ENCODE measurements around the gene COL4A2. TPM values are rescaled to one million over a fixed set of nuclear protein-coding genes. Genes with fewer than 3 reads are reported as not detected.
A peak's percentile ranks its signal among the peaks of the same experiment; 100 is the strongest.

Gene COL4A2
- total and polyA plus RNA-seq, 9 donors: 59.5 to 171 (median 136) TPM

GRCh38 chr13:110533771-110534670 is 226.9 kb downstream of the COL4A2 start:
- no peaks in the 10 kb centered on the region for H3K9me3 ChIP-seq
- H3K4me3 ChIP-seq: no peak overlapping the region
- H3K27ac ChIP-seq: no peak overlapping the region
- H3K4me1 ChIP-seq (ENCODE audit: insufficient read depth): peaks cover 14% of the 10 kb centered on the region
- intact Hi-C loops (cut with DNase I): no loop called here
- WGBS, 3 donors: 85 to 91% (median 88%) methylated on average over 16 of the region's 16 CpGs
- H3K27me3 ChIP-seq: no peaks in the 10 kb centered on the region
- H3K36me3 ChIP-seq: no peaks in the 10 kb centered on the region
- TF ChIP-seq EP300 (IDR thresholded peaks at IDR 0.05) (no peak), POLR2A (IDR thresholded peaks at IDR 0.05) (no peak)
- TF ChIP-seq, protein P1, sequence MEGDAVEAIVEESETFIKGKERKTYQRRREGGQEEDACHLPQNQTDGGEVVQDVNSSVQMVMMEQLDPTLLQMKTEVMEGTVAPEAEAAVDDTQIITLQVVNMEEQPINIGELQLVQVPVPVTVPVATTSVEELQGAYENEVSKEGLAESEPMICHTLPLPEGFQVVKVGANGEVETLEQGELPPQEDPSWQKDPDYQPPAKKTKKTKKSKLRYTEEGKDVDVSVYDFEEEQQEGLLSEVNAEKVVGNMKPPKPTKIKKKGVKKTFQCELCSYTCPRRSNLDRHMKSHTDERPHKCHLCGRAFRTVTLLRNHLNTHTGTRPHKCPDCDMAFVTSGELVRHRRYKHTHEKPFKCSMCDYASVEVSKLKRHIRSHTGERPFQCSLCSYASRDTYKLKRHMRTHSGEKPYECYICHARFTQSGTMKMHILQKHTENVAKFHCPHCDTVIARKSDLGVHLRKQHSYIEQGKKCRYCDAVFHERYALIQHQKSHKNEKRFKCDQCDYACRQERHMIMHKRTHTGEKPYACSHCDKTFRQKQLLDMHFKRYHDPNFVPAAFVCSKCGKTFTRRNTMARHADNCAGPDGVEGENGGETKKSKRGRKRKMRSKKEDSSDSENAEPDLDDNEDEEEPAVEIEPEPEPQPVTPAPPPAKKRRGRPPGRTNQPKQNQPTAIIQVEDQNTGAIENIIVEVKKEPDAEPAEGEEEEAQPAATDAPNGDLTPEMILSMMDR (IDR thresholded peaks at IDR 0.05): no peak
- DNase-seq: no peak

DNA sequence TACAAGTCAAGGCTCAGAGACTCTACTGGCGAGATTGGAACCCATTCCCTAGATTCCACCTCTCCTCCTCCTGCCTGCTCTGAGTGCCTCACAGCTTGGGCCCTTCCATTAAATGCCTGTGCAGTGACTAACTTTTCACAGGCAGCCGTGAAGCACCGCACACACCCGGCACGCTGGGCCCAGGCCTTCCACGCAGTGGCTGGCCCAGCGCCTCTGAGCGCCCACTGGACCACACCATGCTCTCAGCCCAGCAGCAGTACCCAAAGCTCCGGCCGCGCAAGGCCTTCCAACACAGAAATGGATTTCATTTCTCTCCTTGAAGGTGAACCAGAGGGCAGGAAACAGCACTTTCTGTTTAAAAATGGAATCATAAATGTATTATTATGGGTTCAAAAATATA is 228.4 kb downstream of the COL4A2 start:
- Histone ChIP-seq H3K27ac (no peak overlapping the region), H3K4me1 (ENCODE audit: insufficient read depth) (peaks cover 12% of the 10 kb centered on the region), H3K27me3 (no peaks in the 10 kb centered on the region), H3K4me3 (no peak overlapping the region), H3K9me3 (no peaks in the 10 kb centered on the region), H3K36me3 (no peaks in the 10 kb centered on the region)
- WGBS, 3 donors: 96 to 97% (median 96%) methylated on average over 11 of the region's 11 CpGs
- intact Hi-C loops (cut with DNase I): no loop called here
- TF ChIP-seq, protein P1 (IDR thresholded peaks at IDR 0.05): no peak
- TF ChIP-seq EP300 (IDR thresholded peaks at IDR 0.05) (no peak), POLR2A (IDR thresholded peaks at IDR 0.05) (no peak)
- no peak for DNase-seq

DNA sequence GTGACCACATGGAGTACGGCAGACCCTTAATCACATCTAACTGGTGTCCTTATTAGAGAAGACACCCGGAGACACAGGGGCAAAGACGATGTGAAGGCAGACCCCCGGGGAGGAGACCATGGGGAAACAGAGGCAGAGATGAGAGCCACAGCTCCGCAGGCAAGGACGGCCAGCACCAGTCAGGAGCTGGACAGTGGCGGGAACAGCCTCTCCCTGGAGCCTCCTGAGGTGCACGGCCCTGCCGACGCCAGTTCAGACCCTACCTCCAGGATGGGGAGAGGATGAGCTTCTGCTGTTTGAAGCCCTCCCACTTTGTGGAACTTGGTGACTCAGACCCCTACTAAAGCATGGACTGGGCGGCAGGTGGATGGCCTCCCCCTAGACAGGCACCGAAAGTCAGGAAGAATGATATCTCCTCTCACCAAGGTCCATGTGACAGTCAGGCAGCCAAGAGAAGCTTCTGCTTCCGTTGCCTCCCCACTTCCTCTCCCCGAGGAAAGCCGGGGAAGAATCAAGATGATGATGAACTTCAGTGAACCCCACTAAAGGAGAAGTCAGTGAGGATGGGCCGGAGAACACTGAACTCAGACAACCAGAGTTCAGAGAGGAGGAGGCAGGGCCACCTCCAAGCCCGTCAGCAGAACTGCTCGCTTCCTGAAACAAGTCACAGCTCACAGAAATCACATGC is 229.1 kb downstream of the COL4A2 start:
- Histone ChIP-seq H3K4me3 (no peak overlapping the region), H3K9me3 (no peaks in the 10 kb centered on the region), H3K27me3 (no peaks in the 10 kb centered on the region), H3K27ac (no peak overlapping the region), H3K36me3 (no peaks in the 10 kb centered on the region), H3K4me1 (ENCODE audit: insufficient read depth) (peaks cover 15% of the 10 kb centered on the region)
- DNase-seq: no peak
- 79 to 88% (median 81%) methylated on average over 18 of the region's 18 CpGs for WGBS, 3 donors
- intact Hi-C loops (cut with DNase I): no loop called here
- no peak for TF ChIP-seq POLR2A (IDR thresholded peaks at IDR 0.05)
- TF ChIP-seq, protein P1 (IDR thresholded peaks at IDR 0.05): no peak
- TF ChIP-seq EP300 (IDR thresholded peaks at IDR 0.05): no peak

DNA sequence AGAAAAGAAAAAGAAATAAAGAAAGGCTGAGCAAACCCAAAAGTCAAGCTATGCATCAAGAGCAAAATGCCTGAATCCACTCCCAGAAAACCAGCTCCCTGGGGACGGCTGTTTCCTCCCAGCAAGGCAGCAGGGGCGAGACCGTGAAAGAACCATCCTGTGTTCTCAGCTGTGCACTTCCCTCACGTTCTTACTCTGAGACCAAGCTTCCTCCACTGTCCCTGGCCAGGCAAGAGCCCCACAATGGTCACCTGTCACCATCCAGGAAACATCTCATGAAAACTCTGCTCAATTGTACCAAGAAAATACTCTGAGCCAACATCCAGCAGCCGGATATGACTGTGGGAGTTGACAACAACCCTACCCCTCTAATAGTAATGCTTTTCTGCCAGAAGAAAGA is 231.5 kb downstream of the COL4A2 start:
- WGBS, 3 donors: 10 to 14% (median 13%) methylated on average over 5 of the region's 5 CpGs
- intact Hi-C loops (cut with DNase I): no loop called here
- H3K27me3 ChIP-seq: no peaks in the 10 kb centered on the region
- H3K36me3 ChIP-seq: no peaks in the 10 kb centered on the region
- H3K4me1 ChIP-seq (ENCODE audit: insufficient read depth): peaks cover 18% of the 10 kb centered on the region
- H3K9me3 ChIP-seq: no peaks in the 10 kb centered on the region
- H3K4me3 ChIP-seq: no peak overlapping the region
- DNase-seq: peak; percentile 59 to 74 (median 66)
- H3K27ac ChIP-seq: peak overlapping the region in 1 of 2 donors; percentile 41
- TF ChIP-seq, protein P1 (IDR thresholded peaks at IDR 0.05): no peak

Measured in ovary (tissue), 9 donors.